K562 (cell line): ENCODE measurements around the gene PSD2. TPM values are rescaled to one million over a fixed set of nuclear protein-coding genes. Genes with fewer than 3 reads are reported as not detected.

Experiments used
- ATF1 ChIP-seq, 2 experiments: fragments of 450-650 bp in 1 of 2; IDR thresholded peaks; 2 replicates each; pipeline ENCODE4 v1.6.1; 2016; ENCODE audit warnings: missing compliant biosample characterization in 1 of 2, missing genetic modification characterization in 1 of 2
- HLTF ChIP-seq: fragments of 450-650 bp; IDR thresholded peaks from 2 replicates; pipeline ENCODE4 v1.6.1; 2016
- HSF4 ChIP-seq: fragments of 250-450 bp; sonication (Bioruptor Pico); IDR thresholded peaks from 2 replicates; pipeline ENCODE4 v2.1.2; 2022; ENCODE audit warnings: mild to moderate bottlenecking, moderate library complexity, borderline replicate concordance
- IRF2 ChIP-seq: sonication (generic); formaldehyde crosslinking; IDR thresholded peaks from 2 replicates; pipeline ENCODE4 v1.8.1; 2022; ENCODE audit warnings: mild to moderate bottlenecking, missing genetic modification reagents
- JUN ChIP-seq, 2 experiments: sonication (generic) in 1 of 2; formaldehyde crosslinking in 1 of 2; IDR thresholded peaks; 2 replicates each; pipeline versions ENCODE4 v1.6.1 to v1.8.0; 2012 to 2022; ENCODE audit warnings: borderline replicate concordance in 2 of 2, mild to moderate bottlenecking in 2 of 2, improper control_type of control experiment in 1 of 2, low read depth in 1 of 2, low read length in 1 of 2, missing genetic modification reagents in 1 of 2
- KAT7 ChIP-seq: sonication (generic); formaldehyde crosslinking; IDR thresholded peaks from 2 replicates; pipeline ENCODE4 v1.8.0; 2022; ENCODE audit warnings: missing genetic modification reagents, mild to moderate bottlenecking, borderline replicate concordance
- MAFK ChIP-seq: IDR thresholded peaks from 2 replicates; pipeline ENCODE4 v1.6.1; 2011; ENCODE audit warnings: low read length, improper control_type of control experiment
- NFE2 ChIP-seq: IDR thresholded peaks from 2 replicates; pipeline ENCODE4 v1.6.1; 2014; ENCODE audit warnings: antibody characterized with exemption, low read depth
- NR3C1 ChIP-seq: sonication (generic); formaldehyde crosslinking; IDR thresholded peaks from 2 replicates; pipeline ENCODE4 v1.8.1; 2022; ENCODE audit warnings: missing genetic modification reagents
- PTBP1 ChIP-seq: fragments of 200-400 bp; formaldehyde crosslinking; IDR thresholded peaks from 2 replicates; pipeline ENCODE4 v1.6.1; 2017; ENCODE audit warnings: low read depth, low read length
- RB1 ChIP-seq: fragments of 450-650 bp; IDR thresholded peaks from 2 replicates; pipeline ENCODE4 v1.6.1; 2017; ENCODE audit warnings: low read depth, mild to moderate bottlenecking
- SNIP1 ChIP-seq: fragments of 450-650 bp; IDR thresholded peaks from 2 replicates; pipeline ENCODE4 v1.7.1; 2017; ENCODE audit warnings: low read depth, mild to moderate bottlenecking
- TAF7 ChIP-seq: fragments of 450-650 bp; IDR thresholded peaks from 2 replicates; pipeline ENCODE4 v1.6.1; 2016; ENCODE audit warnings: missing genetic modification characterization, missing compliant biosample characterization
- TGIF2 ChIP-seq: sonication (generic); formaldehyde crosslinking; IDR thresholded peaks from 2 replicates; pipeline ENCODE4 v1.8.1; 2022; ENCODE audit warnings: mild to moderate bottlenecking, missing genetic modification reagents, moderate library complexity
- ZFP30 ChIP-seq: fragments of 250-450 bp; sonication (Bioruptor Pico); IDR thresholded peaks from 2 replicates; pipeline ENCODE4 v1.8.0; 2022; ENCODE audit warnings: moderate library complexity, mild to moderate bottlenecking, inconsistent platforms, borderline replicate concordance
- ZNF23 ChIP-seq: fragments of 250-450 bp; sonication (Bioruptor Pico); IDR thresholded peaks from 2 replicates; pipeline ENCODE4 v1.4.0; 2020; ENCODE audit warnings: mild to moderate bottlenecking
- ZNF384 ChIP-seq: IDR thresholded peaks from 2 replicates; pipeline ENCODE4 v1.6.1; 2012; ENCODE audit warnings: low read depth, low read length, improper control_type of control experiment
- polyA plus RNA-seq, 8 experiments: library from polyadenylated mRNA; depleted of rRNA in 4 of 8; stranded (reverse) in 5 of 8; unstranded in 3 of 8; fragments of >200 nt; fragmentation: Nextera tagmentation in 2 of 8; fragmentation: Illumina TruSeq in 1 of 8; extraction: Ambion mirVana in 2 of 8; extraction: Trizol in 1 of 8; gene quantifications; 2 replicates each; pipeline versions ENCODE4 v1.2.1 to v1.2.3, GENCODE V29; 2011 to 2014; ENCODE audit warnings: inconsistent platforms in 1 of 8, missing spikeins in 1 of 8
- total RNA-seq, 7 experiments: library from RNA; depleted of rRNA in 6 of 7; stranded (reverse); fragments of >200 nt in 6 of 7; fragmentation: Illumina TruSeq in 2 of 7; extraction: Trizol in 2 of 7; gene quantifications; 2 replicates each; pipeline versions ENCODE4 v1.2.1 to v1.2.3, GENCODE V29; 2011 to 2021; ENCODE audit warnings: low replicate concordance in 1 of 7
- TF ChIP-seq, protein P1 (sequence below), 2 experiments: IDR thresholded peaks; 2 replicates each; pipeline ENCODE4 v1.6.1; 2011; ENCODE audit warnings: borderline replicate concordance in 1 of 2, control low read depth in 1 of 2, low read depth in 1 of 2, low read length in 1 of 2, mild to moderate bottlenecking in 1 of 2, mixed read lengths in 1 of 2, moderate library complexity in 1 of 2; ENCODE audit not compliant: insufficient read depth in 1 of 2, insufficient read length in 1 of 2, poor library complexity in 1 of 2, severe bottlenecking in 1 of 2; ENCODE audit errors: extremely low read depth in 1 of 2
- TF ChIP-seq, protein P2 (sequence below): sonication (generic); formaldehyde crosslinking; IDR thresholded peaks from 2 replicates; pipeline ENCODE4 v1.8.0; 2022; ENCODE audit warnings: missing genetic modification reagents, mild to moderate bottlenecking, borderline replicate concordance
- TF ChIP-seq, protein P3 (sequence below): fragments of 450-650 bp; IDR thresholded peaks from 2 replicates; pipeline ENCODE4 v1.6.1; 2016; ENCODE audit warnings: borderline replicate concordance
- TF ChIP-seq, protein P4 (sequence below): fragments of 250-450 bp; sonication (Bioruptor Pico); IDR thresholded peaks from 2 replicates; pipeline ENCODE4 v1.5.0; 2020; ENCODE audit warnings: mild to moderate bottlenecking, borderline replicate concordance

The PSD2 gene
- total and polyA plus RNA-seq, 9 of the 15 experiments (the other 6 are each of a cell fraction or from before 2014, with no cell fraction given): 0.01 to 0.09 (median 0.04) TPM; not detected in 4

DNA sequence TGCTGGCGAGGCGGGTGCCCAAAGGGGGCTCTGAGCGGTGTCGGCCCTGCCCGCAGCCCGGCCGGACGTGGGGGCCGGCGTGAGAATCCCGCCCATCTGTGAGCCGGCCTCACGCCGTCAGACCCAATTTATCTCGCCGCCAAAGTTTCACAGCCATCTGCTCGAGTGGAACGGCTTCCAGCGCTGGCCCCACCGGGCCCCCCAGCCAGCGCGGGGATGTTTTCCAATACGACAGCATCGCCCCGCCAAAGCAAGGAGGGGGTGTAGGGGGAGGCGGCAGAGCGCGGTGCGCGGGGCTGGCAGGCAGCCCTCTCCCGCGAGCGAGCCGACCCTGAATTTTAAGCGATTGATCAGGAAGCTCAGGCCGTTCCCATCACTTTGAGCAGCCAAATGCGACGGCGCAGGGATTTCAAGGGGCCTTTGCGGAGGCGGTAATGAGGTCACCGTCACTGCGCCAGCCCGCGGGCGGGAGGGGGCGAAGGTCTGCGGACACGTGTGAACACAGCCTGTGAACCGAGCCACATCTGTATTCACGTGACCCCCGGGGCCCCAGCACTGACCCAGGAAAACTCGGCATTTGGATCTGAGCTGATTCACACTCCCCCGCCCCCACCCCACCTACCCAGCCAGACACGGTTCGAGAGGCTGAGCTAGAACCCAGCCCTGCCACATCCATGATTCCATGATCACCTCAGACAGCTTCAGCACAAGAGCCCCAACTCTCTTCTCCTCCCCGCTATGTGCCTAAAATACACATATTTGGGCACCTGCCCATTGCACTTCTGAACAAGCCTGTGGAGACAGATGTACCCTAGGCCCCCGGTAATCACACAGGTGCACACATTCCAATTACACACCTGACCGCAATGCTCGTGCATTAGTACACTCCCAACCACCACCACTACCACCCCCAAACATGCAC is 47.8 kb upstream of the PSD2 start (continued):
- TF ChIP-seq, protein P1, sequence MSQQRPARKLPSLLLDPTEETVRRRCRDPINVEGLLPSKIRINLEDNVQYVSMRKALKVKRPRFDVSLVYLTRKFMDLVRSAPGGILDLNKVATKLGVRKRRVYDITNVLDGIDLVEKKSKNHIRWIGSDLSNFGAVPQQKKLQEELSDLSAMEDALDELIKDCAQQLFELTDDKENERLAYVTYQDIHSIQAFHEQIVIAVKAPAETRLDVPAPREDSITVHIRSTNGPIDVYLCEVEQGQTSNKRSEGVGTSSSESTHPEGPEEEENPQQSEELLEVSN (IDR thresholded peaks at IDR 0.05; ENCODE audit: borderline replicate concordance in 1 of 2, extremely low read depth in 1 of 2, insufficient read depth in 1 of 2, insufficient read length in 1 of 2, low read depth in 1 of 2, low read length in 1 of 2, poor library complexity in 1 of 2, severe bottlenecking in 1 of 2): peak; percentile 60 to 90
- no peak for TF ChIP-seq TGIF2
- TF ChIP-seq HSF4 (CRISPR knock-in tag): no peak
- no peak for TF ChIP-seq ATF1 (CRISPR knock-in tag; IDR thresholded peaks at IDR 0.05)
- TF ChIP-seq ATF1 (tag; IDR thresholded peaks at IDR 0.05): peak; percentile 30
- TF ChIP-seq ZNF384: no peak
- TF ChIP-seq, protein P2, sequence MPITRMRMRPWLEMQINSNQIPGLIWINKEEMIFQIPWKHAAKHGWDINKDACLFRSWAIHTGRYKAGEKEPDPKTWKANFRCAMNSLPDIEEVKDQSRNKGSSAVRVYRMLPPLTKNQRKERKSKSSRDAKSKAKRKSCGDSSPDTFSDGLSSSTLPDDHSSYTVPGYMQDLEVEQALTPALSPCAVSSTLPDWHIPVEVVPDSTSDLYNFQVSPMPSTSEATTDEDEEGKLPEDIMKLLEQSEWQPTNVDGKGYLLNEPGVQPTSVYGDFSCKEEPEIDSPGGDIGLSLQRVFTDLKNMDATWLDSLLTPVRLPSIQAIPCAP (CRISPR knock-in tag): no peak
- no peak for TF ChIP-seq NFE2
- TF ChIP-seq, protein P3, sequence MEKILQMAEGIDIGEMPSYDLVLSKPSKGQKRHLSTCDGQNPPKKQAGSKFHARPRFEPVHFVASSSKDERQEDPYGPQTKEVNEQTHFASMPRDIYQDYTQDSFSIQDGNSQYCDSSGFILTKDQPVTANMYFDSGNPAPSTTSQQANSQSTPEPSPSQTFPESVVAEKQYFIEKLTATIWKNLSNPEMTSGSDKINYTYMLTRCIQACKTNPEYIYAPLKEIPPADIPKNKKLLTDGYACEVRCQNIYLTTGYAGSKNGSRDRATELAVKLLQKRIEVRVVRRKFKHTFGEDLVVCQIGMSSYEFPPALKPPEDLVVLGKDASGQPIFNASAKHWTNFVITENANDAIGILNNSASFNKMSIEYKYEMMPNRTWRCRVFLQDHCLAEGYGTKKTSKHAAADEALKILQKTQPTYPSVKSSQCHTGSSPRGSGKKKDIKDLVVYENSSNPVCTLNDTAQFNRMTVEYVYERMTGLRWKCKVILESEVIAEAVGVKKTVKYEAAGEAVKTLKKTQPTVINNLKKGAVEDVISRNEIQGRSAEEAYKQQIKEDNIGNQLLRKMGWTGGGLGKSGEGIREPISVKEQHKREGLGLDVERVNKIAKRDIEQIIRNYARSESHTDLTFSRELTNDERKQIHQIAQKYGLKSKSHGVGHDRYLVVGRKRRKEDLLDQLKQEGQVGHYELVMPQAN: no peak
- no peak for TF ChIP-seq TAF7 (tag)
- no peak for TF ChIP-seq MAFK
- no peak for TF ChIP-seq HLTF
- no peak for TF ChIP-seq ZNF23 (CRISPR knock-in tag)
- no peak for TF ChIP-seq IRF2 (CRISPR knock-in tag)
- peak; percentile 75 for TF ChIP-seq JUN (IDR thresholded peaks at IDR 0.05; ENCODE audit: borderline replicate concordance, low read depth, low read length)
- no peak for TF ChIP-seq JUN (CRISPR knock-in tag; IDR thresholded peaks at IDR 0.05; ENCODE audit: borderline replicate concordance)
- TF ChIP-seq RB1: no peak
- TF ChIP-seq, protein P4, sequence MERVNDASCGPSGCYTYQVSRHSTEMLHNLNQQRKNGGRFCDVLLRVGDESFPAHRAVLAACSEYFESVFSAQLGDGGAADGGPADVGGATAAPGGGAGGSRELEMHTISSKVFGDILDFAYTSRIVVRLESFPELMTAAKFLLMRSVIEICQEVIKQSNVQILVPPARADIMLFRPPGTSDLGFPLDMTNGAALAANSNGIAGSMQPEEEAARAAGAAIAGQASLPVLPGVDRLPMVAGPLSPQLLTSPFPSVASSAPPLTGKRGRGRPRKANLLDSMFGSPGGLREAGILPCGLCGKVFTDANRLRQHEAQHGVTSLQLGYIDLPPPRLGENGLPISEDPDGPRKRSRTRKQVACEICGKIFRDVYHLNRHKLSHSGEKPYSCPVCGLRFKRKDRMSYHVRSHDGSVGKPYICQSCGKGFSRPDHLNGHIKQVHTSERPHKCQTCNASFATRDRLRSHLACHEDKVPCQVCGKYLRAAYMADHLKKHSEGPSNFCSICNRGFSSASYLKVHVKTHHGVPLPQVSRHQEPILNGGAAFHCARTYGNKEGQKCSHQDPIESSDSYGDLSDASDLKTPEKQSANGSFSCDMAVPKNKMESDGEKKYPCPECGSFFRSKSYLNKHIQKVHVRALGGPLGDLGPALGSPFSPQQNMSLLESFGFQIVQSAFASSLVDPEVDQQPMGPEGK (CRISPR knock-in tag): no peak
- no peak for TF ChIP-seq SNIP1
- TF ChIP-seq ZFP30 (CRISPR knock-in tag): no peak
- TF ChIP-seq PTBP1: no peak
- TF ChIP-seq NR3C1 (CRISPR knock-in tag): no peak
- TF ChIP-seq KAT7 (CRISPR knock-in tag): no peak
